ENCODE results near the gene ACAA2. TPM values are rescaled to one million over a fixed set of nuclear protein-coding genes. Genes with fewer than 3 reads are reported as not detected.
"Not testable (repeated sequence)": the region's sequence is repeated elsewhere in the genome, so short reads cannot be mapped to it uniquely, and the experiment has no call there.

ACAA2 gene
- total and polyA plus RNA-seq, 4 donors: 55.6 to 1,315 (median 646) TPM

DNA sequence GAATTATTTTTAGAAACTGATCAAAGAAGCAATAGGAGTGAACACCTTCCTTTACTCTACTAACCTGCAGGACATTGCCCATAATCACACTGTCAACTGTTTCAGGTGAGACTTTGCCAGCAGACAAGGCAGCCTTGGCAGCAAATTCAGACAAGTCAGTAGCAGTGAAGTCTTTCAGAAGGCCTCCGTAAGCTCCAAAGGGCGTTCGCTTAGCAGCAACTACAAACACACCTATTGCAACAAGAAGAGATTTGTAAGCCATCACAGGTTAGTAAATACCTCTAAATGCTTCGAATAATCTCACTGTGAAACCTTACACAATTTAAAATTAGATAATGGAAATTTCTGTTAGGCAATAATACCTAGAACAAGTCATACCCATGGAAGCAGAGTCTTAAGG is 10.7 kb downstream of the ACAA2 start:
- H3K27ac ChIP-seq (ENCODE audit: low read depth in 1 of 2, low read length in 2 of 2): peak overlapping the region in 1 of 2 donors; percentile 67
- no peak overlapping the region for H3K4me3 ChIP-seq (ENCODE audit: low read depth in 1 of 3, low read length in 3 of 3)
- DNase-seq (ENCODE audit: low spot score): no peak
- H3K9me3 ChIP-seq (ENCODE audit: control insufficient read depth in 4 of 4, low read length in 3 of 4): no peaks in the 10 kb centered on the region
- no peak overlapping the region for H3K9ac ChIP-seq (ENCODE audit: low read depth in 1 of 2, low read length in 2 of 2)
- H3K36me3 ChIP-seq (ENCODE audit: control insufficient read depth in 4 of 4, insufficient read depth in 3 of 4, low read depth in 1 of 4, low read length in 3 of 4): peaks cover 0 to 9% (median 5%) of the 10 kb centered on the region in 4 donors
- TF ChIP-seq, protein P1, sequence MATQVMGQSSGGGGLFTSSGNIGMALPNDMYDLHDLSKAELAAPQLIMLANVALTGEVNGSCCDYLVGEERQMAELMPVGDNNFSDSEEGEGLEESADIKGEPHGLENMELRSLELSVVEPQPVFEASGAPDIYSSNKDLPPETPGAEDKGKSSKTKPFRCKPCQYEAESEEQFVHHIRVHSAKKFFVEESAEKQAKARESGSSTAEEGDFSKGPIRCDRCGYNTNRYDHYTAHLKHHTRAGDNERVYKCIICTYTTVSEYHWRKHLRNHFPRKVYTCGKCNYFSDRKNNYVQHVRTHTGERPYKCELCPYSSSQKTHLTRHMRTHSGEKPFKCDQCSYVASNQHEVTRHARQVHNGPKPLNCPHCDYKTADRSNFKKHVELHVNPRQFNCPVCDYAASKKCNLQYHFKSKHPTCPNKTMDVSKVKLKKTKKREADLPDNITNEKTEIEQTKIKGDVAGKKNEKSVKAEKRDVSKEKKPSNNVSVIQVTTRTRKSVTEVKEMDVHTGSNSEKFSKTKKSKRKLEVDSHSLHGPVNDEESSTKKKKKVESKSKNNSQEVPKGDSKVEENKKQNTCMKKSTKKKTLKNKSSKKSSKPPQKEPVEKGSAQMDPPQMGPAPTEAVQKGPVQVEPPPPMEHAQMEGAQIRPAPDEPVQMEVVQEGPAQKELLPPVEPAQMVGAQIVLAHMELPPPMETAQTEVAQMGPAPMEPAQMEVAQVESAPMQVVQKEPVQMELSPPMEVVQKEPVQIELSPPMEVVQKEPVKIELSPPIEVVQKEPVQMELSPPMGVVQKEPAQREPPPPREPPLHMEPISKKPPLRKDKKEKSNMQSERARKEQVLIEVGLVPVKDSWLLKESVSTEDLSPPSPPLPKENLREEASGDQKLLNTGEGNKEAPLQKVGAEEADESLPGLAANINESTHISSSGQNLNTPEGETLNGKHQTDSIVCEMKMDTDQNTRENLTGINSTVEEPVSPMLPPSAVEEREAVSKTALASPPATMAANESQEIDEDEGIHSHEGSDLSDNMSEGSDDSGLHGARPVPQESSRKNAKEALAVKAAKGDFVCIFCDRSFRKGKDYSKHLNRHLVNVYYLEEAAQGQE (IDR thresholded peaks at IDR 0.05): no peak
- TF ChIP-seq JUND (IDR thresholded peaks at IDR 0.05) (peak; percentile 89 to 92), TAF1 (conservative IDR thresholded peaks at IDR 0.05) (peak; percentile 21), RAD21 (IDR thresholded peaks at IDR 0.05) (peak in 1 of 2 donors; percentile 60), FOXA1 (IDR thresholded peaks at IDR 0.05) (no peak), YY1 (IDR thresholded peaks at IDR 0.05) (peak; percentile 60), HNF4G (IDR thresholded peaks at IDR 0.05) (peak; percentile 83), NR2F2 (IDR thresholded peaks at IDR 0.05) (no peak), GABPA (IDR thresholded peaks at IDR 0.05 in 1 of 2, conservative IDR thresholded peaks at IDR 0.05 in 1 of 2) (no peak), EGR1 (IDR thresholded peaks at IDR 0.05; ENCODE audit: low read depth in 2 of 2) (no peak), RXRA (IDR thresholded peaks at IDR 0.05) (peak; percentile 83 to 89), SP1 (IDR thresholded peaks at IDR 0.05) (peak; percentile 85), FOXA2 (IDR thresholded peaks at IDR 0.05) (peak; percentile 49), HNF4A (conservative IDR thresholded peaks at IDR 0.05) (peak; percentile 92 to 94)
- TF ChIP-seq, protein P2, sequence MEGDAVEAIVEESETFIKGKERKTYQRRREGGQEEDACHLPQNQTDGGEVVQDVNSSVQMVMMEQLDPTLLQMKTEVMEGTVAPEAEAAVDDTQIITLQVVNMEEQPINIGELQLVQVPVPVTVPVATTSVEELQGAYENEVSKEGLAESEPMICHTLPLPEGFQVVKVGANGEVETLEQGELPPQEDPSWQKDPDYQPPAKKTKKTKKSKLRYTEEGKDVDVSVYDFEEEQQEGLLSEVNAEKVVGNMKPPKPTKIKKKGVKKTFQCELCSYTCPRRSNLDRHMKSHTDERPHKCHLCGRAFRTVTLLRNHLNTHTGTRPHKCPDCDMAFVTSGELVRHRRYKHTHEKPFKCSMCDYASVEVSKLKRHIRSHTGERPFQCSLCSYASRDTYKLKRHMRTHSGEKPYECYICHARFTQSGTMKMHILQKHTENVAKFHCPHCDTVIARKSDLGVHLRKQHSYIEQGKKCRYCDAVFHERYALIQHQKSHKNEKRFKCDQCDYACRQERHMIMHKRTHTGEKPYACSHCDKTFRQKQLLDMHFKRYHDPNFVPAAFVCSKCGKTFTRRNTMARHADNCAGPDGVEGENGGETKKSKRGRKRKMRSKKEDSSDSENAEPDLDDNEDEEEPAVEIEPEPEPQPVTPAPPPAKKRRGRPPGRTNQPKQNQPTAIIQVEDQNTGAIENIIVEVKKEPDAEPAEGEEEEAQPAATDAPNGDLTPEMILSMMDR (IDR thresholded peaks at IDR 0.05; ENCODE audit: low read depth, low read length, missing input control): no peak
- TF ChIP-seq, protein P3, sequence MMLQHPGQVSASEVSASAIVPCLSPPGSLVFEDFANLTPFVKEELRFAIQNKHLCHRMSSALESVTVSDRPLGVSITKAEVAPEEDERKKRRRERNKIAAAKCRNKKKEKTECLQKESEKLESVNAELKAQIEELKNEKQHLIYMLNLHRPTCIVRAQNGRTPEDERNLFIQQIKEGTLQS (IDR thresholded peaks at IDR 0.05): peak; percentile 38
- TF ChIP-seq, protein P4, sequence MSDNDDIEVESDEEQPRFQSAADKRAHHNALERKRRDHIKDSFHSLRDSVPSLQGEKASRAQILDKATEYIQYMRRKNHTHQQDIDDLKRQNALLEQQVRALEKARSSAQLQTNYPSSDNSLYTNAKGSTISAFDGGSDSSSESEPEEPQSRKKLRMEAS (IDR thresholded peaks at IDR 0.05): peak; percentile 65
- TF ChIP-seq, protein P5, sequence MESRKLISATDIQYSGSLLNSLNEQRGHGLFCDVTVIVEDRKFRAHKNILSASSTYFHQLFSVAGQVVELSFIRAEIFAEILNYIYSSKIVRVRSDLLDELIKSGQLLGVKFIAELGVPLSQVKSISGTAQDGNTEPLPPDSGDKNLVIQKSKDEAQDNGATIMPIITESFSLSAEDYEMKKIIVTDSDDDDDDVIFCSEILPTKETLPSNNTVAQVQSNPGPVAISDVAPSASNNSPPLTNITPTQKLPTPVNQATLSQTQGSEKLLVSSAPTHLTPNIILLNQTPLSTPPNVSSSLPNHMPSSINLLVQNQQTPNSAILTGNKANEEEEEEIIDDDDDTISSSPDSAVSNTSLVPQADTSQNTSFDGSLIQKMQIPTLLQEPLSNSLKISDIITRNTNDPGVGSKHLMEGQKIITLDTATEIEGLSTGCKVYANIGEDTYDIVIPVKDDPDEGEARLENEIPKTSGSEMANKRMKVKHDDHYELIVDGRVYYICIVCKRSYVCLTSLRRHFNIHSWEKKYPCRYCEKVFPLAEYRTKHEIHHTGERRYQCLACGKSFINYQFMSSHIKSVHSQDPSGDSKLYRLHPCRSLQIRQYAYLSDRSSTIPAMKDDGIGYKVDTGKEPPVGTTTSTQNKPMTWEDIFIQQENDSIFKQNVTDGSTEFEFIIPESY (IDR thresholded peaks at IDR 0.05): peak; percentile 75
- H3K27me3 ChIP-seq (ENCODE audit: control insufficient read depth in 4 of 4, insufficient read depth in 4 of 4, low read length in 3 of 4): no peaks in the 10 kb centered on the region
- 40% methylated on average over 4 of the region's 4 CpGs for WGBS
- H3K4me1 ChIP-seq (ENCODE audit: control insufficient read depth in 4 of 4, insufficient read depth in 4 of 4, low read length in 3 of 4): peaks cover 21 to 46% (median 28%) of the 10 kb centered on the region in 4 donors

DNA sequence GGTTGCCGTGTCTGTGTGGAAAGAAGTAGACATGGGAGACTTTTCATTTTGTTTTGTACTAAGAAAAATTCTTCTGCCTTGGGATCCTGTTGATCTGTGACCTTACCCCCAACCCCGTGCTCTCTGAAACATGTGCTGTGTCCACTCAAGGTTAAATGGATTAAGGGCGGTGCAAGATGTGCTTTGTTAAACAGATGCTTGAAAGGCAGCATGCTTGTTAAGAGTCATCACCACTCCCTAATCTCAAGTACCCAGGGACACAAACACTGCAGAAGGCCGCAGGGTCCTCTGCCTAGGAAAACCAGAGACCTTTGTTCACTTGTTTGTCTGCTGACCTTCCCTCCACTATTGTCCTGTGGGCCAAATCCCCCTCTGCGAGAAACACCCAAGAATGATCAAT is 12.8 kb downstream of the ACAA2 start:
- H3K36me3 ChIP-seq (ENCODE audit: control insufficient read depth in 4 of 4, insufficient read depth in 3 of 4, low read depth in 1 of 4, low read length in 3 of 4): peaks cover 0 to 20% (median 12%) of the 10 kb centered on the region in 4 donors
- peaks cover 15 to 40% (median 36%) of the 10 kb centered on the region in 4 donors for H3K4me1 ChIP-seq (ENCODE audit: control insufficient read depth in 4 of 4, insufficient read depth in 4 of 4, low read length in 3 of 4)
- H3K27me3 ChIP-seq (ENCODE audit: control insufficient read depth in 4 of 4, insufficient read depth in 4 of 4, low read length in 3 of 4); H3K4me3 ChIP-seq (ENCODE audit: low read depth in 1 of 3, low read length in 3 of 3); H3K9me3 ChIP-seq (ENCODE audit: control insufficient read depth in 4 of 4, low read length in 3 of 4); H3K27ac ChIP-seq (ENCODE audit: low read depth in 1 of 2, low read length in 2 of 2); DNase-seq (ENCODE audit: low spot score); H3K9ac ChIP-seq (ENCODE audit: low read depth in 1 of 2, low read length in 2 of 2): not testable (repeated sequence)
- 83% methylated on average over 4 of the region's 5 CpGs for WGBS

DNA sequence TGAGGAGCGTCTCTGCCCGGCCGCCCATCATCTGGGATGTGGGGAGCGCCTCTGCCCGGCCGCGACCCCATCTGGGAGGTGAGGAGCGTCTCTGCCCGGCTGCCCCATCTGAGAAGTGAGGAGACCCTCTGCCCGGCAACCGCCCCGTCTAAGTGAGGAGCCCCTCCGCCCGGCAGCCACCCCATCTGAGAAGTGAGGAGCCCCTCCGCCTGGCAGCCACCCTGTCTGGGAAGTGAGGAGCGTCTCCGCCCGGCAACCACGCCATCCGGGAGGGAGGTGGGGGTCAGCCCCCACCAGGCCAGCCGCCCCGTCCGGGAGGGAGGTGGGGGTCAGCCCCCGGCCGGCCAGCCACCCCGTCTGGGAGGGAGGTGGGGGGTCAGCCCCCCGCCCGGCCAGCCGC is 13.5 kb downstream of the ACAA2 start:
- H3K27me3 ChIP-seq (ENCODE audit: control insufficient read depth in 4 of 4, insufficient read depth in 4 of 4, low read length in 3 of 4); H3K9ac ChIP-seq (ENCODE audit: low read depth in 1 of 2, low read length in 2 of 2); H3K4me3 ChIP-seq (ENCODE audit: low read depth in 1 of 3, low read length in 3 of 3); H3K27ac ChIP-seq (ENCODE audit: low read depth in 1 of 2, low read length in 2 of 2); H3K9me3 ChIP-seq (ENCODE audit: control insufficient read depth in 4 of 4, low read length in 3 of 4); DNase-seq (ENCODE audit: low spot score): not testable (repeated sequence)
- peaks cover 0 to 20% (median 12%) of the 10 kb centered on the region in 4 donors for H3K36me3 ChIP-seq (ENCODE audit: control insufficient read depth in 4 of 4, insufficient read depth in 3 of 4, low read depth in 1 of 4, low read length in 3 of 4)
- H3K4me1 ChIP-seq (ENCODE audit: control insufficient read depth in 4 of 4, insufficient read depth in 4 of 4, low read length in 3 of 4): peaks cover 15 to 46% (median 41%) of the 10 kb centered on the region in 4 donors
- WGBS: 94% methylated on average over 16 of the region's 29 CpGs
